ENCODE data around the gene CAMK1.

Gene CAMK1

DNA sequence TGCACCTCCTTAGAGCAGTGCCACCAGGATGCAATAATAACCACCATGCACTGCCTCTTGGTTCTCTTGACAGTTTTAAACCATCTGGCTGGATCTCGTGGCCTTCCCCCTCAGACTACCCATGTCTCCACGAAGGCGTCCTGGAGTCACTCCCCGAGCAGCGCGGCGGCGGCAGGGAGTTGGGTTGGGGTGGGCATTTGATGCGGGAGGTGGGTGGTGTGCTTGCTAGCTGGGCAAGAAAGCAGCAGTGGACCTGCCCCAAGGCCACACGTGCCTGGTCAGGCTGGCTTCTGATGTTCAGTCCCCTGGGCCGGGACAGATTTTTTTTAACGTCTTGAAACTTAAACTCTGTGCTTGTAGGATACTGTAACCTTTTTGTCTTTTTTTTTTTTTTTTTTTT, 36.4 kb upstream of the CAMK1 start:
- Mint-ChIP-seq H3K9me3 (no peaks in the 10 kb centered on the region), H3K36me3 (peaks cover 60% of the 10 kb centered on the region), H3K4me1 (peaks cover 44% of the 10 kb centered on the region), H3K27me3 (no peaks in the 10 kb centered on the region), H3K4me3 (no peak overlapping the region), H3K27ac (no peak overlapping the region)
- no peak for DNase-seq
- CTCF ChIA-PET, result interaction anchor here (1.2 kb wide), 1 partner anchor 27 kb away, joined by 3 read pairs; no protein-coding TSS in a partner anchor

DNA sequence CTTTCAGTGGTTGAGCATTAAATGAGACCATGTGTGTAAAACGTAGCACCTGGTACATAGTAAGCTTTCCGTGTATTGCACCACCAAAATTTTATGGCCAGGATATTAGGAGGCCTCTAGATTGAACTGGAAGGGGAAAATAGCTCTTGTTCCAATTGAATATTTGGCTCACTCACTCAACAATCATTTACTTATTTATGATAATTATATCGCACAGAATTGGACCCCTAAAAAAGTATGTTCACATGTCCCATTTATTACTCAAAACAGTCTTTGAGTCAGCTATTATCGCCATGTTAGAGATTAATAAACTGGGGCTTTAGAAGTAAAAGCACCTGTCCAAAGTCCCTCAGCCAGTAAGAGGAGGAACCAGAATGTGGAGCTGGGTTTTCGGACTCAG, 35.2 kb upstream of the CAMK1 start:
- peaks cover 35% of the 10 kb centered on the region for H3K4me1 Mint-ChIP-seq
- H3K36me3 Mint-ChIP-seq, result peaks cover 66% of the 10 kb centered on the region
- no peak overlapping the region for H3K27ac Mint-ChIP-seq
- no peaks in the 10 kb centered on the region for H3K27me3 Mint-ChIP-seq
- no peak overlapping the region for H3K4me3 Mint-ChIP-seq
- DNase-seq, result no peak
- H3K9me3 Mint-ChIP-seq, result no peaks in the 10 kb centered on the region
- CTCF ChIA-PET, result interaction anchor here (1.1 to 1.3 kb wide), 3 partner anchors 8 to 12 kb away, joined by 3 read pairs; partner anchors contain the start of gene ARPC4

GRCh38 chr3:9803494-9803893, 33.7 kb upstream of the CAMK1 start:
- peak overlapping the region; percentile 43 for H3K27ac Mint-ChIP-seq
- H3K9me3 Mint-ChIP-seq, result no peaks in the 10 kb centered on the region
- H3K27me3 Mint-ChIP-seq, result no peaks in the 10 kb centered on the region
- DNase-seq, result no peak
- peaks cover 23% of the 10 kb centered on the region for H3K4me1 Mint-ChIP-seq
- CTCF ChIA-PET, result interaction anchor here (1.1 kb wide), 1 partner anchor 76 kb away, joined by 3 read pairs; no protein-coding TSS in a partner anchor
- H3K4me3 Mint-ChIP-seq, result no peak overlapping the region
- peaks cover 71% of the 10 kb centered on the region for H3K36me3 Mint-ChIP-seq

DNA sequence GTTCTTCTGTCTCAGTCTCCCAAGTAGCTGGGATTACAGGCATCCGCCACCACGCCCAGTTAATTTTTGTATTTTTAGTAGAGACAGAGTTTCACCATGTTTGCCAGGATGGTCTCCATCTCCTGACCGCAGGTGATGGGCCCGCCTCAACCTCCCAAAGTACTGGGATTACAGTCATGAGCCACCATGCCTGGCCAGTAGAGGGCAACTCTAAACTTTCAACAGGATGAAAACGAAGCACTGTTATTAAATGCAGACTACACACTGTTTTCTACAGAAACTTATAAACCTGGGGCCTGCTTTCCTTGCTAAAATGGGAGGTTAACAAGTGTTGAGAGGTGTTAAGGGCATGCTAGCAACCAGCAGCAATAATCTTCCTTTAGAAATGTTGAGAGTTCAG, 30.8 kb upstream of the CAMK1 start:
- Mint-ChIP-seq H3K4me3 (no peak overlapping the region), H3K9me3 (no peaks in the 10 kb centered on the region), H3K36me3 (peaks cover 69% of the 10 kb centered on the region), H3K27me3 (no peaks in the 10 kb centered on the region), H3K4me1 (peaks cover 23% of the 10 kb centered on the region), H3K27ac (no peak overlapping the region)
- DNase-seq, result no peak
- CTCF ChIA-PET, result interaction anchor here (1.2 kb wide), 1 partner anchor 18 kb away, joined by 3 read pairs; no protein-coding TSS in a partner anchor

- peaks cover 40% of the 10 kb centered on the region for H3K4me1 Mint-ChIP-seq
- H3K4me3 Mint-ChIP-seq, result no peak overlapping the region
Measured at GRCh38 chr3:9797196-9797945, 27.6 kb upstream of the CAMK1 start.

GRCh38 chr3:9795207-9795606, 25.5 kb upstream of the CAMK1 start:
- H3K27ac Mint-ChIP-seq, result no peak overlapping the region
- no peaks in the 10 kb centered on the region for H3K27me3 Mint-ChIP-seq
- peak overlapping the region; percentile 42 for H3K4me3 Mint-ChIP-seq
- H3K4me1 Mint-ChIP-seq, result peaks cover 58% of the 10 kb centered on the region
- H3K9me3 Mint-ChIP-seq, result no peaks in the 10 kb centered on the region
- DNase-seq, result no peak
- H3K36me3 Mint-ChIP-seq, result peaks cover 60% of the 10 kb centered on the region
- CTCF ChIA-PET, result no interaction called here

More at GRCh38 chr3:9797196-9797945, 27.6 kb upstream of the CAMK1 start:
- Mint-ChIP-seq H3K9me3 (no peaks in the 10 kb centered on the region), H3K27ac (no peak overlapping the region), H3K36me3 (peaks cover 63% of the 10 kb centered on the region), H3K27me3 (no peaks in the 10 kb centered on the region)
- CTCF ChIA-PET, result no interaction called here
- DNase-seq, result no peak

DNA sequence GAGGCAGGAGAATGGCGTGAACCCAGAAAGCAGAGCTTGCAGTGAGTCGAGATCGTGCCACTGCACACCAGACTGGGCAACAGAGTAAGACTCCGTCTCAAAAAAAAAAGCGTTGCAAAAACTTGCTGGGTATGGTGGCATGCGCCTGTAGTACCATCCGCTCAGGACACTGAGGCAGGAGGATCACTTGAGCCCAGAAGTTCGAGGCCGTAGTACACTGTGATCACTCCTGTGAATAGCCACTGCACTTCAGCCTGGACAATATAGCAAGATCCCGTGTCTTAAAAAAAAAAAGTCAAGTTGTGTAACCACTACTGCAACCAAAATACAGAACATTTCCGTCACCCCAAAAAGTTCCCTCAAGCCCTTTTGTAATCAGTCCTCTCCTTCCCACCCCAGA, 24.7 kb upstream of the CAMK1 start:
- Mint-ChIP-seq H3K27me3 (no peaks in the 10 kb centered on the region), H3K36me3 (peaks cover 60% of the 10 kb centered on the region), H3K27ac (peak overlapping the region; percentile 44), H3K4me3 (peak overlapping the region; percentile 96), H3K4me1 (peaks cover 61% of the 10 kb centered on the region), H3K9me3 (no peaks in the 10 kb centered on the region)
- CTCF ChIA-PET, result interaction anchor here (1.0 kb wide), 1 partner anchor 11 kb away, joined by 3 read pairs; no protein-coding TSS in a partner anchor
- no peak for DNase-seq

GRCh38 chr3:9793161-9793781, 23.5 kb upstream of the CAMK1 start:
- DNase-seq, result peak; percentile 51
- H3K27me3 Mint-ChIP-seq, result no peaks in the 10 kb centered on the region
- peak overlapping the region; percentile 100 for H3K27ac Mint-ChIP-seq
- H3K9me3 Mint-ChIP-seq, result no peaks in the 10 kb centered on the region
- H3K4me1 Mint-ChIP-seq, result peaks cover 68% of the 10 kb centered on the region
- peak overlapping the region; percentile 96 for H3K4me3 Mint-ChIP-seq
- CTCF ChIA-PET, result interaction anchor here (0.8 to 1.7 kb wide), 6 partner anchors 12 to 141 kb away, joined by 3 to 6 read pairs (median 4); partner anchors contain the start of gene OGG1
- H3K36me3 Mint-ChIP-seq, result peaks cover 61% of the 10 kb centered on the region

- CTCF ChIA-PET, result interaction anchor here (0.8 to 1.7 kb wide), 5 partner anchors 13 to 142 kb away, joined by 3 to 6 read pairs (median 4); partner anchors contain the start of gene OGG1
- Mint-ChIP-seq H3K4me1 (peaks cover 67% of the 10 kb centered on the region), H3K27ac (peak within 1 kb of the TSS; percentile 100), H3K27me3 (no peaks in the 10 kb centered on the region), H3K36me3 (peaks cover 58% of the 10 kb centered on the region), H3K9me3 (no peaks in the 10 kb centered on the region), H3K4me3 (peak within 1 kb of the TSS; percentile 96)
- DNase-seq, result peak; percentile 95
Measured at GRCh38 chr3:9792405-9793160, 22.8 kb upstream of the CAMK1 start, which contains the start of the genes ARPC4 and TADA3. Gene ARPC4, plus strand, starts transcription at chr3:9793082. Its CDS starts 40 bp downstream, at chr3:9793122. Gene TADA3, minus strand, starts transcription at chr3:9792473. Its CDS starts 1,007 bp downstream, at chr3:9791466.

- Mint-ChIP-seq H3K27me3 (no peaks in the 10 kb centered on the region), H3K36me3 (peaks cover 57% of the 10 kb centered on the region), H3K9me3 (no peaks in the 10 kb centered on the region), H3K4me1 (peaks cover 66% of the 10 kb centered on the region), H3K27ac (peak overlapping the region; percentile 100), H3K4me3 (peak overlapping the region; percentile 96)
- CTCF ChIA-PET, result interaction anchor here (0.6 to 1.5 kb wide), 2 partner anchors 17 to 64 kb away, joined by 3 read pairs; no protein-coding TSS in a partner anchor
- DNase-seq, result no peak
Measured at GRCh38 chr3:9791790-9792404, 22.1 kb upstream of the CAMK1 start.

GRCh38 chr3:9791127-9791526, 21.4 kb upstream of the CAMK1 start:
- CTCF ChIA-PET, result interaction anchor here (0.6 to 1.5 kb wide), 4 partner anchors 18 to 125 kb away, joined by 3 to 4 read pairs (median 3); partner anchors contain the start of gene BRPF1
- Mint-ChIP-seq H3K4me1 (peaks cover 67% of the 10 kb centered on the region), H3K9me3 (no peaks in the 10 kb centered on the region), H3K27ac (peak overlapping the region; percentile 20), H3K4me3 (peak overlapping the region; percentile 96), H3K27me3 (no peaks in the 10 kb centered on the region), H3K36me3 (peaks cover 60% of the 10 kb centered on the region)
- DNase-seq, result no peak

DNA sequence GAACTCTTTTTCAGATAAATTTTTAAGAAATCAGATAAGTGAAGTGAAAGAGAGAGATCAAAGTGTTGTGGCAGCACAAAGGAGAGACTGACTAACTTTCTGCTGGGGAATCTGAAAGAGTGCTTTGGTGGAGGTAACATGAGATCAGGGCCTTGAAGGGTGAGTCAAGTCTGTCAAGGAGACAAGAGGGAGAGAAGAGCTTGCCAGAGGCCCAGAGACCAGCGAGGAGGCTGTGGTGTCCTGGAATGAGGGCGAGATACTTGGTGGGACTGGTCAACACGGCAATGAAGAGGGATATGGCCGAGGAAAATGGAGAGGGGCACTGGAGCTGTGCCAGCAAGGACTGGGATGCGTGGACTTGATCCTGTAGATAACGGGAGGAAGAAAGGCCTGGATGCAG, 18.0 kb upstream of the CAMK1 start:
- Mint-ChIP-seq H3K27me3 (no peaks in the 10 kb centered on the region), H3K36me3 (peaks cover 55% of the 10 kb centered on the region), H3K4me1 (peaks cover 48% of the 10 kb centered on the region), H3K27ac (peak overlapping the region; percentile 80), H3K4me3 (no peak overlapping the region), H3K9me3 (no peaks in the 10 kb centered on the region)
- CTCF ChIA-PET, result no interaction called here
- no peak for DNase-seq

- CTCF ChIA-PET, result interaction anchor here (0.7 to 1.0 kb wide), 3 partner anchors 11 to 62 kb away, joined by 3 to 4 read pairs (median 3); no protein-coding TSS in a partner anchor
- H3K4me1 Mint-ChIP-seq, result peaks cover 55% of the 10 kb centered on the region
- H3K36me3 Mint-ChIP-seq, result peaks cover 62% of the 10 kb centered on the region
- H3K27me3 Mint-ChIP-seq, result no peaks in the 10 kb centered on the region
- H3K9me3 Mint-ChIP-seq, result no peaks in the 10 kb centered on the region
- peak; percentile 29 for DNase-seq
- no peak overlapping the region for H3K4me3 Mint-ChIP-seq
- peak overlapping the region; percentile 80 for H3K27ac Mint-ChIP-seq
Measured at GRCh38 chr3:9786825-9787669, 17.3 kb upstream of the CAMK1 start.

Data from activated naive CD4-positive, alpha-beta T cell treated with anti-CD3 and anti-CD28 coated beads, Interleukin-2, amount 10 ng/mL, durations not matched to agents 7 days and 5 days (primary cell).